ENCODE data around the gene FBXL13.

FBXL13 gene

GRCh38 chr7:102988088-102988487 is 86.5 kb downstream of the FBXL13 start:
- ChIA-PET POLR2A (ENCODE audit: low non-redundant PET) (no interaction called here), CTCF (no interaction called here)
- no peak overlapping the region for H3K27ac ChIP-seq
- DNase-seq (ENCODE audit: low spot score) = no peak
- TF ChIP-seq CTCF (conservative IDR thresholded peaks at IDR 0.05; ENCODE audit: low read depth) = no peak

GRCh38 chr7:102985176-102985783 is 89.3 kb downstream of the FBXL13 start:
- POLR2A ChIA-PET (ENCODE audit: low non-redundant PET) = no interaction called here
- no peak for DNase-seq (ENCODE audit: low spot score)
- CTCF ChIA-PET = no interaction called here
- TF ChIP-seq CTCF (conservative IDR thresholded peaks at IDR 0.05; ENCODE audit: low read depth) = no peak
- no peak overlapping the region for H3K27ac ChIP-seq

- POLR2A ChIA-PET (ENCODE audit: low non-redundant PET) = no interaction called here
- CTCF ChIA-PET = no interaction called here
- H3K27ac ChIP-seq = no peak overlapping the region
- no peak for TF ChIP-seq CTCF (conservative IDR thresholded peaks at IDR 0.05; ENCODE audit: low read depth)
- no peak for DNase-seq (ENCODE audit: low spot score)
Measured at GRCh38 chr7:102983602-102984001, 91.0 kb downstream of the FBXL13 start.

- DNase-seq (ENCODE audit: low spot score) = no peak
- TF ChIP-seq CTCF (conservative IDR thresholded peaks at IDR 0.05; ENCODE audit: low read depth) = no peak
- H3K27ac ChIP-seq = no peak overlapping the region
- ChIA-PET CTCF (no interaction called here), POLR2A (ENCODE audit: low non-redundant PET) (no interaction called here)
Measured at GRCh38 chr7:102982235-102982634, 92.4 kb downstream of the FBXL13 start.

GRCh38 chr7:102981451-102981850 is 93.1 kb downstream of the FBXL13 start:
- ChIA-PET CTCF (no interaction called here), POLR2A (ENCODE audit: low non-redundant PET) (no interaction called here)
- no peak for DNase-seq (ENCODE audit: low spot score)
- no peak for TF ChIP-seq CTCF (conservative IDR thresholded peaks at IDR 0.05; ENCODE audit: low read depth)
- H3K27ac ChIP-seq = no peak overlapping the region

- no peak overlapping the region for H3K27ac ChIP-seq
- ChIA-PET POLR2A (ENCODE audit: low non-redundant PET) (no interaction called here), CTCF (interaction anchor here (0.7 kb wide), 1 partner anchor 95 kb away, joined by 3 read pairs; the partner anchor contains the start of gene FBXL13)
- DNase-seq (ENCODE audit: low spot score) = no peak
- TF ChIP-seq CTCF (conservative IDR thresholded peaks at IDR 0.05; ENCODE audit: low read depth) = no peak
Measured at GRCh38 chr7:102979670-102980069, 94.9 kb downstream of the FBXL13 start.

All from RWPE1 (cell line).